ENCODE data around the gene PLPP4.

The PLPP4 gene

DNA sequence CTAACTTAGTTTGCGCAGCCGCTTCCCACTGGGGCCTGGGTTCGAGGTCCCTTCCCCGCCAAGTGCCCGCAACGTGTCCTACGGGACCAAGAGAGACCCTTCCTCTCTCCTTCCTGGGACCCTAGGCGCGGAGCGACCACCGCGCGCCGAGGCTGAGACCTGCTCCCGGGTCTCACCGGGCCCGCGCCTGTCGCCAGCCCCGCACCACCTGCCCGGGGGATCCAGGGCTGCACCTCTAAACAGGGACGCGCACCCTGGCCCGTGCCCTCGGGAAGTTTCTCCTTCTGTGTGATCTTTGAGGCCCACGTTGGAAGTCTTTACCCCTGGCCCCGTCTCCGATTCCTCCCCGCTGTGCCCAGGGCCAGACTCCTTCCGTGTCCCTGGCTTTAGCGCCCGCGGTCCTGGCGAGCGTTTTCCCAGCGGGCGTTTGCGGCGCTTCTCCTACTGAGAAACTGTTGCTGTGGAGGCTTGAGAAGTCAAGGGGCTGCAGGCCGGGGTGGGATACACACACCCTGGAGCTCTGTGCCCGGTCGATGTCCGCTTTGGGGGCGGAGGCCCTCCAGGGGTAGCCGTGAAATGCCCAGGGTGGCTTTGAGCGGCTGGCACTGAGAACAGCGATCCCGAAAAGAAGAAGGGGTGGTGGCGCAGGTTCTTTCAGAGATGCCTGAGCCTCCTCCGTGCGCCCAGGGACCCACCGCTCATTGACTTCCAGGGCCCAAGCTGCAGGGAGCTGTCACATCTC is 575 bp downstream of the PLPP4 start:
- DNase-seq: no peak

DNA sequence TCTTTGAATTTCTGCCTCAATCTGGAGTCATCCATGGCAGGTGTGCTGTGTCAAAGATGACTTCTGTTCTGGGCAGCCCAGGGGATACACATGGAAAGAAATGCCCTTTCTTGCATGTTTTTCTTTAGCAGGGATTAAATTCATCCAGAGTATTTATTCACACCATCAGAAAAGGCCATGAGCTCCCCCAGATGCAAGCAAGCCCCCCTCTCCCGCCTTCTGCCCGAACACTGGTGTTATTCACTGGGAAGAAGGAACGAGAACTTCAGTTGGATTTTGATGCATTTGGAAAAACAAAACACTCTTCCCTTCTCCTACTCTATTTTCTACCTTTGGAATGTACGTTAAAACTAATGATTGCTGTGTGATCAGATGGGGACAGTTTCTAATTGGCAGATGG is 1.4 kb downstream of the PLPP4 start:
- DNase-seq: no peak

- DNase-seq: no peak
These were observed 2.2 kb downstream of the PLPP4 start for GRCh38 chr10:120459185-120459584.

GRCh38 chr10:120460186-120460585 is 3.2 kb downstream of the PLPP4 start:
- no peak for DNase-seq

DNA sequence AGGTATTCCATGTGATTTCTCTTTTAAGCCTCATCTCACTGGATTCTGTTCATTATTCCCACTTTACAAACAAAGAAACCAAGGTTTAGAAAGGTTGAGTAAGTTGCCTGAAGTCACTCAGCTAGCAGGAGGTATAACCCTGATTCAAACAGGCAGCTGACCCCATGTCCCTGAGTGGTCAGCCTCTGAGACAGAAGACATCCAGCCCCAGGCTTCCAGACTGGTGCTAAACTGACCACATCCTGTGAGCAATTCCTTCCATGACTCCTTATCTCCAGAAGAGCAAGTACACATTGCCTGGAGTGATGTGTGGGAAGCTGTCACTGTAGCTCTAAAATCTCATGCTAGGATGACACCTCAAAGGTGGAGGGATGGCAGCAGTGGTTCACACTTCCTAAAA is 3.7 kb downstream of the PLPP4 start:
- no peak for DNase-seq

DNA sequence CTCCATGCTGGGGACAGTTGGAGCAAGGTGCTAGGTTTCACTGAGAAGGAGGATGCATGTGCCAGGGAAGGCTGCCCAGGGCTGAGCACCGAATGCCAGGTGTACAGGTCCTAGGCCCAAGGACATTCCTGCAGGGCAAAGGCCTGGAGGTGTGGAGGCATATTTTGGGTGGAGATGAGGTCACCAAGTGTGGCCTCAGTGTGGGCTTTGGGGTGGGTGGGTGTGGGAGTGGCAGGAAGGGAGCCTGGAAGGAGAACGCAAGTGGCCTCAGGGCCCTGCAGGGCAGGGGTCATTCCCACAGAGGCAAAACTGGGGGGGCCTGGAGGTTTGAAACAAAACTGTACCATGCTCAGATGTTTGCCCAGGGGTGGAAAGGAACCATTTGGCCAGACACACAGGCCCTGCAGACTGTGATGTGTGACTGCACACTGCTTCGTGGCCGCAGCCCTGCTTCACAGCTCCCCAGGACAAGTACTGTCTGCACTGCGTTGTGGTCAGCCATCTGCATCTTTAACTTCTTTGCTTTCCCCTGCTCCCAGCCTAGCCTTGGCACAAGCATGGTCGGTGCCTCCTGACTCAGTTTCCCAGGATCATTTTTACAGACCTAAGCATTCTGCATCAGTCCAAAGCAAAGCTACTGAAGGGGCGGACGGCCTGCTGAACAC is 5.1 kb downstream of the PLPP4 start:
- DNase-seq: no peak

DNA sequence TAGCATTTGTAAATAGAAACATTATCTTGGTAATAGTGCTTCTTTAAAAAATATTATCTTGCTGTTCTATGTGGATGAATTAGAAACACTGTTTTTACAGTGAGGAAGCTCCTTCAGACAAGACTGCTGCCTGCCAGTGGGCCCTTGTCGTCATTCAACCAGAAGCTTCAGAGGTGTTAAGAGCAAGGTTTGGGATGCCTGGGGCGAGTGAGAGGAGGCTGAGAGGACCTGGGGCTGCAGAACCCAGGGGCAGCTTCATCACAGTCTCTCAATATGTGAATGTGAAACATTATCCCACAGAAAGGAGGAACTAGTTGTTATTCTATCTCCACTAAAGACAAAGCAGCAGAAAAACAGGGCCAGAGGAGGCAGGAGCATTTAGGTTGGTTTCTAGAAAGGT is 8.1 kb downstream of the PLPP4 start:
- DNase-seq: no peak

GRCh38 chr10:120466006-120466405 is 9.0 kb downstream of the PLPP4 start:
- DNase-seq: no peak

GRCh38 chr10:120473593-120473992 is 16.6 kb downstream of the PLPP4 start:
- DNase-seq: no peak

DNA sequence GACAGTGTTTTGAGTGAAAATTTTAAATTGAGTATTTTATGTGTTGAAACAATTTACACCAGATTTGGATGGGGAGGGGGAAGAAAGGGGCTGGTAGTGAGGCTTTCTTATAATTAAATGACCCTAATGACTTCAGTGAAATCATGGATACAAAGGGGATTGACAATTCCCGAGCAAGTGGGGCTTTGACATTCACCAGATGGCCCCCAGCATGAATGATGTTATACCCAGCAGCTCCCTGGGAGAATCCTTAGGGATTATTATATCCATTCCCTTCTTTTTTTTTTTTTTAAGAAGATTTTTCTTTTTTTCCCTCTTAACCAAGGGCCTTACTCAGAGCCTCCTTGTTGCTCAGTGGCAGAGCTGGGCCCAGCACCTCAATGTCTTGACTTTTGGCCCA is 17.9 kb downstream of the PLPP4 start:
- DNase-seq: no peak

DNA sequence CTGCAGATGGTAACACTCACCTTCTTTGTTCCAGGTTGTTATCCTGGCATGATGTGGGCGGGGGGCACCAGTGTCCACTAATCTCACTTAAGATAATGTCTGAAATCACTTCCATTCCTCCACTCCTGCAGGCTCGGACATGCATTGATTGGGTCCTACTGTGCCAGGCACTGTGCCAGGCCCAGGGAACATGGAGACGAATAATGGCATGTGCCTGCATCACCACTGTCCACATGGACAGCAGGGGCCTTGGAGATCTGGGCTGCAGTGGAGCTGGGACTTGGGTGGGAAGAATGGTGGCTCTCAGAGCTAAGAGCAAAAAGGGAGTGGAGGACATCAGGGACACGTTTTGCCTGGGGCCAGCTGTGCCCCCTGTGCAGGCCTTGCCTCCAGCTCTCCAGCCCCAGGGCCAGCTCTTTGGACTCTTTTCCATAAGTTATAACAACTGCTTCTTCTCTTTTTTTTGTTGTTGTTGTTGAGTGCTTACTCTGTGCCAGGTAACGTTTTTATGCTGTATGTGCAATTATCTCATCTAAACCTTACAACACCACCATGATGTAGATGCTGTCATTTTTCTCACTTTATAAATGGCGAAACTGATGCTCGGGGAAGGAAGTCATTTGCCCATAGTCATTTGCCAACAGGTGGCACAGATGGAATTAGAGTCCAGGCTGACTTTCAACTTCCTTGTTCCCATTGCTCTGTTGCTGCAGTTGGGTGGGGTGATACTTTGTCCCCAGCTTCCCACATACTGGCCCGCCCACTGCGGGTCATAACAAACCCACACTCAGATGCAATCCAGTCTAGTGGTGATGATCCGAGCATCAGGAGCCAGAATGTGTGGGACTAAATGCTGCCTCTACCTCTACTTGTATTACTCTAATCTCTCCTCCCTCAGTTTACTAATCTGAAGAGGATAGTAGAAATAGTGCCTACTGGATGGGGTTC is 19.1 kb downstream of the PLPP4 start:
- DNase-seq: no peak

DNA sequence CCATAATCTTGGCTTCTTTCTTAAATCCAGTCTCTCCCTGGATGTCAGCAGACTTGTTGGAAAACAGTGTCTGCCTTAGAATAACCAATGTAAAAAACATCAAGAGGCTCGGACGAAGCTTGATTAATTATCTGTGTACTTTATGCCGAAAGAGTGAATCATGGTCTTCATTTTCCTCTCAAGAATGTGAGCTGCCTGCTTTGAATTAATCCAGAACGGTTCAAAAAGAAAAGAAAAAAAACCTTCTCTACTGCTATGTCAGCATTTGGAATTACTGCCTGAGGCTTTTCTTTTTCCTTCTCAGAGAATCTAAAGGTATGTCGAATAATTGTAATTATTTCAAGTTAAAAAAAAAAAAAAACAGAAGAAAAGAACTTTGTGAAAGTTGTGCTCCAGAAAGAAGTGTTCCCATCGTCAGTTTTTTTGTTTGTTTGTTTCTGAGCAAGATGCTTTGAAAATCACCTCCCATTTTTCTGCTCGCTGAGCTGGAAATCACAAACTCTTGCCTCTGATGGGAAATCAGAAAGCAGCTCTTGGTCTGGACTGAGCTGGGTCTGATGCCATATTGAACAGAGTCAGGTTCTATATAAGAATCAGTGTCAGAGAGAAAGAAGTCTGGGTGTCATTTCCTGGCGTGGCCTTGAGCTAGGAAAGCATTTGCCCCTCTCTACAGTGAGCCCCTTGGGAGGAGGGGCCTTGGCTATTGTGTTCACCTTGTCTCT is 20.2 kb downstream of the PLPP4 start:
- DNase-seq: no peak

GRCh38 chr10:120477743-120478141 is 20.7 kb downstream of the PLPP4 start:
- DNase-seq: no peak

DNA sequence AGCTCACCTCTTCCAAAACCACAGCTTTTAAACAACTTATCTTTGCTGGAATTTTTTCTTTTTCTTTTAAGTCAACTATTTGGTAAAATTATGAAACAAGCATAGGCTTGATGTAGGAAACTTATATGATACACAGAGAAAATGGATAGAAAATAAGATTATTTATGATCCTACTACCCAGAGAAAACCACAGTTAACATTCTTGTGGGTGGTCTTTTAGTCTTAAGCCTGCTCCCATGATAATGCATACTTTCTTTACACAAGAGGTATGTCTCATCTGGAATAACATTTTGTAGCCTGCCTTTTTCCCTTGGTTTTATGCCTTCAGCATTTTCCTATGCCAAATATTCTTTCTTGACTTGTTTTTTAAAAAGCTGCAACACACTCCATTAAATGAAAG is 21.4 kb downstream of the PLPP4 start:
- no peak for DNase-seq

- no peak for DNase-seq
These were observed 22.5 kb downstream of the PLPP4 start for GRCh38 chr10:120479506-120479905.

DNA sequence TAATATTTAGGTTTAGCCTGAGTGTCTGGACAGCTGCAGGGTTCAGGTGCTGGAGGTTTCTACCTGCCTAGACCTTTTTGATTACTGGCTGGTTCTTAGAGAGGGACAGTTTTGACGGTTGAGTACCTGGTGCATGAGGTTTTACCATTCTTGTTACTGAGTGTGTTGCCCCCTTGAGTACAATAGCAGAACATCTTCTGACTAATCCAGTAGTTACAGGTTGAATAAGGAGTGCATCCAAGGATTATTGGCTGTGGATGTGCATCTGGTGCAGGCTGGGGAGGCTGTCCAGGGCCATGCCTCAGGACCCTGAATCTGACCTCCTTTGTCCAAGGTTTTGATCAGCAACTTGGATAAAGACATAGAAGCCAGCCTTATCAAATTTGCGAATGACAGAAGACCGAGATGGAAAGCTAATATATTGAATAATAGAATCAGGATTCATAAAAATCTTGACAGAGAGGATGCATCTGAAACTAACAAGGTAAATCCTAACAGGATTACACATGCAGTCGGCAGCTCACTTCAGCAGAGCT is 23.1 kb downstream of the PLPP4 start:
- no peak for DNase-seq

DNA sequence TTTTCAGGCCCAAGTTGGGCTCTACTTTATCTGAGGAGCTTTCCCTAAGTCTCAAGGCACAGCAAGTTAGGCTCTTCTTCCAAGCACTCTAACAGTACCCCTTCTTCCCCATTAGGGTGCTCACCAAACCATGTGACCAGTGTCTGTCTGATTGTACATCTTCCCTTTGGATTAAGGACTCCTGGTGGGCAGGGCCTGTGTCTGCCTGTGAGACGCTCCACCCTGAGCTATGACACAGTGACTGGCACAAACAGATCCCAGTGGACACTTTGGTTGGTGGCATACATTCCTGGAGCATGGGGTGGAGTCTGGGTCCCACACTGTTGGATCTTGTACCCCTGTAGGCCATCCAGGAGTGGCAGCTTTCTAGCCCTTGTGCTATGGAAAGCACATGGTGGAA is 23.8 kb downstream of the PLPP4 start:
- no peak for DNase-seq

GRCh38 chr10:120483006-120483405 is 26.0 kb downstream of the PLPP4 start:
- no peak for DNase-seq

- DNase-seq: no peak
These were observed 26.7 kb downstream of the PLPP4 start for GRCh38 chr10:120483651-120484301.

DNA sequence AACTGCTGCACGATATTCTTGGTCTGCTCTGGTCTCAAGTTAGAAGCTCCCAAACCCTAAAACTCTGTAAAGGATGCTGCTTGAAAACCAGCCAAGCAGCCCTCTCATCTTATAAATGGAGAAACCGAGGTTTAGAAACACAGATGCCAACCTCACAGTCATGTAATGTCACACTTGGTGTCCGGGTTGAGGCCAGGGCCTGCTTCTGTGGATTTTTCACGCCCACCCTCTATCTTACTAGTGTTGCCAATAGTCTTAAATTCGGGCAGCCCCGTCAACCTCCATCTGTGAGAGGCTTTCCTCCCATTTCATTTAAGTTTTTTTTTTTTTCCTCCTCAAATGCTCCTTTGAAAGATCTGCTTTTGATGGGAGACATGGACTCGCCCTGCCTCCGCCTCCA is 28.9 kb downstream of the PLPP4 start:
- no peak for DNase-seq

GRCh38 chr10:120486671-120487205 is 29.7 kb downstream of the PLPP4 start:
- DNase-seq: no peak

DNA sequence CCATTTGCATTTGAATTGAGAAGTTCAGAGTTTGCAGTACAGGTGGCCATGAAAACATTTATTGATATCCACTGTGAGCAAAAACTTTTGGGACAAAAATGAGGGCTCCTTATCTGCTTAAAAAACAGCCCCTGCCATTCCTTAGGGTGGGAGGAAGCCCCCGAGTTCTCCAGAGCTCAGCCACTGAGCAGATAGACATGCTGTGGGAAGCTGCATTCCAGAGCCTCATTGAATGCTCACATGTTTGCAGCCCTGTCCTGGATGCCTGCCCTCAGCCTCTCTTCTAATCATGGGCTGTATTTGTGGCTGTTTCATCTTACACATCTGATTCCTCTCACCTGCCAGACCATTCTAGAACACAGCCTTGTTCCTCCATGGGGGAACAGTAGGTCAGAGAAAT is 33.3 kb downstream of the PLPP4 start:
- DNase-seq: no peak

Measured in NCI-H1092 (cell line).